GM20431 (cell line): ENCODE results near the gene INO80B.
"Not testable (repeated sequence)": the region's sequence is repeated elsewhere in the genome, so short reads cannot be mapped to it uniquely, and the experiment has no call there.

Source experiments
- in situ Hi-C: fragments of 300-500 bp; cut with MseI, MboI; formaldehyde crosslinking; loops from one replicate; pipeline ENCODE4 v1.15.0; 2020; ENCODE audit warnings: low sequenced_read_pairs; ENCODE audit not compliant: unreplicated experiment

The INO80B gene

DNA sequence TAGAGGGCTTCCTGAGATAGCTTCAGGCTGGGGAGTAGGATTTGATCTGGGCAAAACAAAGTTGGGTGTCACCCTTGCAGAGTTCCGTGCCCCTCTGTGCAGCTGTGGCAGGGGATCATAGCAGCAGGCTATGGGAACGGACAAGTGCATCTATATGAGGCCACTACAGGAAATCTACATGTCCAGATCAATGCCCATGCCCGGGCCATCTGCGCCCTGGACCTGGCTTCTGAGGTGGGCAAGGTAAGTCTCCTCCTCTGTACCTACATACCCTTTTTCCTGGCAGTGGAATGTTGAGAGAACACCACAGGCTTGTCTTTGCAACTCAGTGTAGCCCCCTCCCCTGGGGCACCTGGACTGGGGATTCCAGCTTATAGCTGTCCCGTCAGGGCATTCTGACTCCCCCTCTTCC is 29.9 kb upstream of the INO80B start:
- in situ Hi-C loops, result no loop called here

- in situ Hi-C loops, result no loop called here
These were observed 29.4 kb upstream of the INO80B start for GRCh38 chr2:74425523-74425922.

- in situ Hi-C loops, result no loop called here
These were observed 28.6 kb upstream of the INO80B start for GRCh38 chr2:74426181-74426758.

DNA sequence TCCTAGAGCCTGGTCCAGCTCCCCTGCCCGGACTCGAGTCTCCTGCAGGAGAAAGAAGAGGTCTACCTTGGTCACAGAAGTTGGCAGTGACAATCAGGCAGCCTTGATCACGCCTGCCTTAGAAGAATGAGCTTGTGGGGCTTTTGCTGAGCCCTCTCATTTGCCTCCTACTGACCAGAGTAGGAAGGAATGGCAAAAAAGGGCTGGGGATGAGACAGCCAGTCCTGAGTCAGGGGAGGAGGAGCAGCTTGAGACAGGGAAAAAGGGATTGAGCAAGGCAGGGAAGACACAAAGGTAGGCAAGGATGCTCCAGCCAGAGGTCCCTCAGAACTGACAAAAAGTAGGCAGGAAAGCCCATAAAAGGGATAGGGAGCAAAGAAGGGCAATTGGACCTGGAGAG is 27.3 kb upstream of the INO80B start:
- in situ Hi-C loops, result no loop called here

GRCh38 chr2:74428675-74429074 is 26.2 kb upstream of the INO80B start:
- in situ Hi-C loops, result no loop called here

- in situ Hi-C loops, result no loop called here
These were observed 25.1 kb upstream of the INO80B start for GRCh38 chr2:74429487-74430451.

DNA sequence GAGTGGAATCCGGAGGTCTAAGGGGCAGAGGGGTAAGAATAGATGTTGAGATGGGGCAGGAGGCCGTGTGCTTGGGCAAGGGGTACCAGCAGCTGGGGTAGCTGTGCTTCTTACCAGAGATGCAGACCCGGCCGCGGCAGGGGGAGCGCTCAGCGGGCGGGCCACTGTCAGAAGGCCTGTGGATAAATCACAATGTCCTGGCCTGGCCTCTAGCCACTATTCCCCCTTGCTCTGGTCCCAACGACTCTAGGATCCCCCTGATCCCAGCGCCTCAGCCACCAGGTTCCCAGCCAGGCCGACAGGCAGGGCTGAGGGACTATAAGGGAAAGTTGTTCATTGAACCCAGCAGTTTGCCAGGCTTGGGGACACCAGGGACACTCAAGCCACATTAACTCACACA is 24.4 kb upstream of the INO80B start:
- in situ Hi-C loops, result no loop called here

- in situ Hi-C loops, result no loop called here
These were observed 18.6 kb upstream of the INO80B start for GRCh38 chr2:74436111-74436805.

DNA sequence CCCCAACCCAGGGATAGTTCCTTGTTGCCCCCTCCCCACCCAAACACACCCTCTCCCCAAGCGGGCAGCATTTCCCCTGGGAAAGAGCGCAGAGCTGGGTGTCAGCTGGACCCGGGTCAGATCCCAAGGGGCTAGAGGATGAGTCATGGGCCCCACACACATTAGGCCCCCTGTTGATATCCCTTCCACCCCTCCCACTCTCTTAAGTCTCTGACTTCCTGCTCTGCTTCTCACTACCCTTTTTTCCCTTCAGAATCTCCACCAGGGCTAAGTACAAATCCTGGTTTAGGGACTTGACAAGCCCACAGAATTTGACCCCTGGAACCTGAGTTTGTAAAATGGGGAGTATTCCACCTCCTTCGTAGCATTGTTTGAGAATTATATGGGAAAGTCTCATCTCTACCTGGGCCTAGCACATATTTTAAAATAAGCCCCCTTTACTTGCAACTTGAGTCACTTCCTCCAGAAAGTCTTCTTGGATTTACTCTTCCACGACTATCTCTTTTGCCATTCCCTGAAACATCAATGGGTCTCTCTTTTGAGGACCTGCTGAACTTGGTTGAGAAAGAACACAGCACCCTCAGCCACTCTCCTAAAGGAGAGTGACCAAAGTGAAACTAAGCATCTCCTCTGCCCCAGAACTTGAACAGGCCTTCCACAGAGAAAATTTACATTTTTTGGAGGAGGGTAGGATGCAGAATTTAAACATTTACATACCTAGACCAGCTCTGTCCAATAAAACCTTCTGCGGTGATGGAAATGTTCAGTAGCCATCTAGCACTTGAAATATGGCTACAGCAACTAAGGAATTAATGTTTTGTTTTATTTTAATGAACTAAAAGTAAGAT is 17.8 kb upstream of the INO80B start:
- in situ Hi-C loops, result no loop called here

DNA sequence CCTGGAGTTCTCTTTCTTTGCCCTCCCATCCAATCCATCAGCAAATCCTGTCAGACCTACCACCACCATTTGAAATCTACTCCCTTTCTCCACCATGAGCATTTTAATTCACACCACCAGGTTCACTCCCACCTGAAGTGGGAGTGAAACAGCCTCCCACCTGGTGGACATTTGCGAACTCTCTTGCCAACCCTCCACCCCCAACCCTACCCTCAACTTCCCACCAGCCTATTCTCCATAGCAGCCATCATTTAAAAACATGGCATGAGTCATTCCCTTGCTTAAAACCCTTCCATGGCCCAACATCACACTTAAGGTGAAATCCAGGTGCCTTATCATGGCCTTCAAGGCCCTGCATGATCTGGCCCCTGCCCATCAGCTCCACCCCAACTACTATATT is 16.6 kb upstream of the INO80B start:
- in situ Hi-C loops, result no loop called here

- in situ Hi-C loops, result no loop called here
These were observed 15.5 kb upstream of the INO80B start for GRCh38 chr2:74439373-74439772.

- in situ Hi-C loops, result no loop called here
These were observed 15.0 kb upstream of the INO80B start for GRCh38 chr2:74439803-74440377.

GRCh38 chr2:74440378-74441169 is 14.3 kb upstream of the INO80B start:
- in situ Hi-C loops, result no loop called here

DNA sequence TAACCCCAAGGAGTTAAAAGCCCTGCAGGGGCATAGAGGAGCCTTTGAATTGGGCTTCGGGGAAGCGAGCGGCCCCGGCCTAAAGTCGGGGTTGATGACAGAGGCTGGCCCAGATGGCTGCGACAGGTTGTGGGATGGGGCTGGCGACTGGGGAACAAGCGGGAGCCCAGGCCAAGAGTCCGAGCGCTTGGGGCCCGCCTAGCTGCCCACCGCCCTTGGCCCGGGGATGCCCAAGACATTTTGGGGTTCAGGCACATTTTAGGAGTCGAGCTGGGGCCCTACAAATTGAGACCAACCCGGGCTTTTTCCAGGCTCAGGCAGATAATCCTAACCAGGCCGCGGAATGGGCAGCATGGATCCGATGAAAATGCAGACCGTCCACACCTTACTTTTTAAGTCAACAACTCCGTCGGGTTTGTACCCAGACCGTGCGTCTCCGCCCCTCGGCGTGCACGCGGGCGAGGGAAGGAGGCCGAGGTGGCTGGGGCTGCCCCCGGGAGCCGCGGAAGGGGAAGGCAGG is 13.7 kb upstream of the INO80B start:
- in situ Hi-C loops, result no loop called here

- in situ Hi-C loops, result no loop called here
These were observed 13.0 kb upstream of the INO80B start, which contains the start of gene RTKN for GRCh38 chr2:74441690-74442482. Gene RTKN, minus strand, starts transcription at chr2:74441937. Its CDS starts 121 bp downstream, at chr2:74441816.

- in situ Hi-C loops, result not testable (repeated sequence)
These were observed 12.2 kb upstream of the INO80B start for GRCh38 chr2:74442483-74443297.
